GM12874 (cell line): ENCODE results near the gene IRAG1.

Source experiments
- CTCF ChIP-seq: IDR thresholded peaks from 2 replicates; pipeline ENCODE4 v1.5.1; 2011; ENCODE audit warnings: low read depth, mild to moderate bottlenecking, control low read depth, low read length, moderate library complexity; ENCODE audit not compliant: insufficient read depth

Gene IRAG1

GRCh38 chr11:10716543-10717259 is 23.1 kb upstream of the IRAG1 start:
- no peak for TF ChIP-seq CTCF

GRCh38 chr11:10716122-10716521 is 22.6 kb upstream of the IRAG1 start:
- no peak for TF ChIP-seq CTCF

- no peak for TF ChIP-seq CTCF
Observed at GRCh38 chr11:10715571-10715970, 22.0 kb upstream of the IRAG1 start.

GRCh38 chr11:10709299-10710086 is 15.9 kb upstream of the IRAG1 start:
- no peak for TF ChIP-seq CTCF

GRCh38 chr11:10708131-10708530 is 14.6 kb upstream of the IRAG1 start:
- no peak for TF ChIP-seq CTCF

- no peak for TF ChIP-seq CTCF
Observed at GRCh38 chr11:10701982-10702381, 8.4 kb upstream of the IRAG1 start.

GRCh38 chr11:10699072-10699471 is 5.5 kb upstream of the IRAG1 start:
- no peak for TF ChIP-seq CTCF
